ENCODE data around the gene CDKN1B.

Gene CDKN1B

GRCh38 chr12:12704593-12705230 lies 12.5 kb upstream of the CDKN1B start:
- peak; percentile 58 to 60 for DNase-seq

- peak; percentile 74 to 79 for DNase-seq
These were observed 11.2 kb upstream of the CDKN1B start for GRCh38 chr12:12705838-12706520.

DNA sequence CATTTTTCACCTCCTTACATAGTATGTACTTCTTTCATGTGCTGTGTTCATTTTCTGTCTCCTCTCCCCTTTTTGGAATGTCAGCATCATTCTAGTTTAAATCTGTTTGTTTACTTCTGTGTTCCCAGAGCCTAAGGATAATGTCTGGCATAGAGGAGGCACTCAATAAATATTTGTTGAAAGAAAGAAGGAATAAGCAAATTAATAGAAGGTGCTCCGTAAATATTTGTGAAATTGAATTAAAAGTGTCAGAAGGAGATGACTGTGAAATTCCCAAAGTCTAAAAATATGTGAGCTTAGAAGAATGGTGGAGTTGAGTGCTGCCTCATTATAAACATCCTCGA lies 3.3 kb upstream of the CDKN1B start:
- no peak for DNase-seq

DNA sequence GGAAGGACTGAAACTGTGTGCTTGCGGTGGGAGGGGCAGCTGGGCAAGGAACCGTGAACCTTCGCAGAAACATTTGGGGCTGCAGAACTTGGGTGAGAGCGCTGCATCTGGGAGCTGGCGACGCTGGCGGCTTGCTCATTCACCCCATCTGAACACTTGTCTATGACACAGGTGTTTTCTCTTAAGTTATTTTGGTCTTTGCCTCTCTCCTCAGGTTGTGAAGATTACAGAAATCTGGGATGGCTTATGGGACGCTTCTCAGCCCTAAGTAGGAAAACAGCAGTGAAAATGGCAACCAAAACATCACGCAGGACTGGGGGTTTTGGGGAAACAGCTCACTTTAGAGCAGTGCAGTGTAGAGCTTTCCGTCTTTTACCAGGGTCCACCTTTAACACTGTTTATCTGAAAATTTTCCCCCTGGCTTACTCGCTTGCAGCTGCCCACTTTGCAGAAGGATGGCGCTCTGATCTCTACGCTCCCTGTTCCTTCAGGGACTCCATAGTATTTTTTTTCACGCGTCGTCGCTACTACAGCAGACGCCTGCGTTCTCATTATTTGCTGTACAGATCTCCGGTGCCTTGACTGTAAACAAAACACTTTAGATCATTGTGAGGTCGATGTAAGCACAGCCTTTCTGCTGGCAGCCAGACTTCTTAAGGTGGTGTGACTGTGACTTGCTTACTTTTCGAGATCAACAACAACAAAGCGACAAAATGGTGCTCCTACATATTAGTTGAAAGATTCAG lies 2.7 kb upstream of the CDKN1B start:
- DNase-seq, result peak; percentile 75 to 82

DNA sequence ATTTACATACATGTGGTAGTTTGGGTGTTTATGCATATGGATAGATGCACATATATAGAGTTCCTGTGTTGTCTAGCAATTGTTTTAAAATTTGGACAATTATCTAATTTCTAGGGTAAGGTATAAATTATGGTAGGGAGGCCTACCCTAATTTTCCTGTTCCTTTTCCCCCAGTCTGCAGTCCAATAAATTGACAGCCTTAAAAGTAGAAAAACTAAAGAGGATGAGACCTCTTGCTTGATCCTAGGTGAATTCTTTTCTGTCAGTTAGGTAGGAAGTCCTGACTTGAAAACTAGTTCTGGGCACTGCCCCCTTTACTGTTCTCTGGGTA lies 2.1 kb upstream of the CDKN1B start:
- no peak for DNase-seq

GRCh38 chr12:12715459-12716150 lies 1.6 kb upstream of the CDKN1B start:
- DNase-seq, result peak; percentile 39 to 58

GRCh38 chr12:12716151-12716792 lies 896 bp upstream of the CDKN1B start:
- peak in 1 of 2 donors; percentile 27 for DNase-seq

DNA sequence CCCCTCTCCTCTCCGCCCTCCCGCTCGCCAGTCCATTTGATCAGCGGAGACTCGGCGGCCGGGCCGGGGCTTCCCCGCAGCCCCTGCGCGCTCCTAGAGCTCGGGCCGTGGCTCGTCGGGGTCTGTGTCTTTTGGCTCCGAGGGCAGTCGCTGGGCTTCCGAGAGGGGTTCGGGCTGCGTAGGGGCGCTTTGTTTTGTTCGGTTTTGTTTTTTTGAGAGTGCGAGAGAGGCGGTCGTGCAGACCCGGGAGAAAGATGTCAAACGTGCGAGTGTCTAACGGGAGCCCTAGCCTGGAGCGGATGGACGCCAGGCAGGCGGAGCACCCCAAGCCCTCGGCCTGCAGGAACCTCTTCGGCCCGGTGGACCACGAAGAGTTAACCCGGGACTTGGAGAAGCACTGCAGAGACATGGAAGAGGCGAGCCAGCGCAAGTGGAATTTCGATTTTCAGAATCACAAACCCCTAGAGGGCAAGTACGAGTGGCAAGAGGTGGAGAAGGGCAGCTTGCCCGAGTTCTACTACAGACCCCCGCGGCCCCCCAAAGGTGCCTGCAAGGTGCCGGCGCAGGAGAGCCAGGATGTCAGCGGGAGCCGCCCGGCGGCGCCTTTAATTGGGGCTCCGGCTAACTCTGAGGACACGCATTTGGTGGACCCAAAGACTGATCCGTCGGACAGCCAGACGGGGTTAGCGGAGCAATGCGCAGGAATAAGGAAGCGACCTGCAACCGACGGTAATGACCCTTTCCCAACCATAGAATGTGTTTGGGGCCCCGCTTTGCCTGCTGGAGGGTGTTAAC lies 615 bp downstream of the CDKN1B start:
- peak; percentile 35 to 48 for DNase-seq

- peak in 1 of 2 donors; percentile 32 for DNase-seq
These were observed 1.2 kb downstream of the CDKN1B start for GRCh38 chr12:12718381-12718759.

DNA sequence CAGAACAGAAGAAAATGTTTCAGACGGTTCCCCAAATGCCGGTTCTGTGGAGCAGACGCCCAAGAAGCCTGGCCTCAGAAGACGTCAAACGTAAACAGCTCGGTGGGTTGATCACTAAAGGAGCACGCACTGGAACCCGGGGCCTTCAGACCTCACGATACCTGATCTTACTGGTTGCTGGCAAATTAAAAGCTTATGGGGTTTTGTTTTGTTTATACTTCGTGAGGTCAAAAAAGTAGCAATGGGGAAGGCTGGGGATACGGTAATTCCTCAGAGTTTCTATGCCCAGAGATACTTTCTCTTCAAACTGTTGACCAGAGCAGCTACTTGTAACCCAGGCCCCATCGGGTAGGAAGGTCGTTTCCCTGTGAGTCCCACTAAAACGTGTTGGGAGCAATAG lies 1.7 kb downstream of the CDKN1B start:
- DNase-seq, result peak; percentile 35

GRCh38 chr12:12719496-12719895 lies 2.3 kb downstream of the CDKN1B start:
- peak; percentile 38 to 45 for DNase-seq

DNA sequence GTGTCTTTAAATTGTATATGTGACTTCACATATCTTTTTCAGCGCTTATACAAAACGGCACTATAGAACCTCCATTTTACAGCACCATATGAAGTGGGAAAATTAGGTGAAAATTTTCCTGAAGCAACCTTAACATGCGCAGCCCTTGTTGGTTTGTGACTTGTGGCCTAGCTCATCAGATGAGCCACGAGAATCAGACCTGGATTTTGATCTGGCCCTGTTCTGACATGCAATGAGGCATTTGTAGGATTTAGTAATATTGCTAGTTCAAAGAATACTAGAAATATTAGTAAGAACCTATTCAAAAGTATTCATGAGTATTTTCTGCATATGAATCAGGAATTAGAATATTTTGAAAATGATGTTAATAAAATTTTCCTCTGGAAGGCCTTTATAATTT lies 2.9 kb downstream of the CDKN1B start:
- no peak for DNase-seq

DNA sequence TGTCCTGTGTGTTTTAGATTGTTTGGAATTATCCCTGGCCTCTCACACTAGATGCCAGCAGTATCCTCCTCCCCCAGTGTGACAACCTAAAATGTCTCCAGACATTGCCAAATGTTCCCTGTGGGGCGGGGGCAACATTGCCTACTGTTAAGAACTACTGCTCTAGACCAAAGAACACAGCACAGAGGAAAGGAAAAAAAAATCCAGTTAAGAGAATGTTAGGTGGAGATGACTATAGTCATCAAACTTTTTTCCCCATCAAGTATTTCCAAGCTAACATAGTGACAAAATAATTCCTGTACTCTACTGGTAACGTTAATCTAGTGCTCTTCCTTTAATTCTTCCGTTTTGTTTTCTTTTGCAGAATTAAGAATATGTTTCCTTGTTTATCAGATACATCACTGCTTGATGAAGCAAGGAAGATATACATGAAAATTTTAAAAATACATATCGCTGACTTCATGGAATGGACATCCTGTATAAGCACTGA lies 3.5 kb downstream of the CDKN1B start:
- DNase-seq, result peak in 1 of 2 donors; percentile 37

- peak; percentile 51 to 66 for DNase-seq
These were observed 4.1 kb downstream of the CDKN1B start for GRCh38 chr12:12721176-12721751.

GRCh38 chr12:12721814-12722434 lies 4.8 kb downstream of the CDKN1B start:
- DNase-seq, result no peak

DNA sequence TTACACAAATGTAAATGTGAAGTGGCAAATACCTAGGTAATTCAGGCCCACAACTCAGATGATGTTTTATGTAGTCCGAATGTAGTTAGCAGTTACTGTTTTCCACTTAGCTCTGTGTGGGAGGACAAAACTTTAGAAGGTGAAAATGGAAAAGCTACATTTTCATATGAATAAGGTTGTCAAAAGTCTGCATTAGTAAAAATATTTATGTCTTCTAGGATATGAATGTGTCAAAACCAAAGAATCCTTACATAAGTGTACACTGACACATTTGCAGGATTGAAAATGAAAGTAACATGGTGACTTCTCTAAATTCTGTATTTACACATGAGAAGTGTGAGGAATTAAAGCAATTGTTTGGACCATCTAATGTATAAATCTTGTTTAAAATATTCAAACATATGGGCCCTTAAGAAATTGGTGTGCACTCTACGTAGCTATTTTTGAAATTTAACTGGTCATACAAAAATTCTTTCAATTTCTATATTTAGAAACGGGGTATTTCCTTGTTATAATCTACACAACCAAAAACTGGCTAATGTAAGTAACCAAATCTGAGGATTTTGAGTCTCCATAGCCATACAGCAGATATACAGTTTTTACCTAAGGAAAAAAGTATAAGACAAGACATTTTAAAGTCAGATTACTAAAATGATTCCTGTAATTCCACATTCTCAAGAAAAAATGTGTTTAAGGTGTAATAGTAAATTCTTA lies 5.4 kb downstream of the CDKN1B start:
- DNase-seq, result peak in 1 of 2 donors; percentile 56

DNA sequence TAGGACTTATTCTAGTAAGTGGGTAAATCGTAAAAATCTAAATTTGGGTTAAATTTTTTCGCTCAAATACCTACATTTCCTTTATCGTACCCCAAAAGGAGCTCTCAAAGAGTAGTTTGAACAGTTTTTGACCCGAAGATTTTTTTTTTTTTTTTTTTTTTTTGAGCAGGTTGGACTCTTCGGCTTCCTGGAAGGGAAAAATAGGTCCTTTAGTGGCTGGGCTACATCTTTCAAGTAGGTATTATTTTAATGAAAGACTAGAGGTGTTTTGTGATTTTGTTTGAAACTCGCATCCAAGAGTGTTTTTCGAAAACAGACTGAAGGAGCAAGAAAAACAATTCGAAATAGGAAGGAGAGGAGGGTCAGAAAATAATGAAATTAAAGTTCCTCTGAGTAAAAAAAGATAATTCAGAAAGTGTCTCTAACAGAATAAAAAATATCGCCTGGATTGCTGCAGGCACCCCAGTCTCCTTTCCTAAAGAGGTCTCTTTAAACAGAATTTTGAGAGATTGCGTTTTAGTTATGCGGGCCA lies 6.0 kb downstream of the CDKN1B start:
- peak in 1 of 2 donors; percentile 49 for DNase-seq

DNA sequence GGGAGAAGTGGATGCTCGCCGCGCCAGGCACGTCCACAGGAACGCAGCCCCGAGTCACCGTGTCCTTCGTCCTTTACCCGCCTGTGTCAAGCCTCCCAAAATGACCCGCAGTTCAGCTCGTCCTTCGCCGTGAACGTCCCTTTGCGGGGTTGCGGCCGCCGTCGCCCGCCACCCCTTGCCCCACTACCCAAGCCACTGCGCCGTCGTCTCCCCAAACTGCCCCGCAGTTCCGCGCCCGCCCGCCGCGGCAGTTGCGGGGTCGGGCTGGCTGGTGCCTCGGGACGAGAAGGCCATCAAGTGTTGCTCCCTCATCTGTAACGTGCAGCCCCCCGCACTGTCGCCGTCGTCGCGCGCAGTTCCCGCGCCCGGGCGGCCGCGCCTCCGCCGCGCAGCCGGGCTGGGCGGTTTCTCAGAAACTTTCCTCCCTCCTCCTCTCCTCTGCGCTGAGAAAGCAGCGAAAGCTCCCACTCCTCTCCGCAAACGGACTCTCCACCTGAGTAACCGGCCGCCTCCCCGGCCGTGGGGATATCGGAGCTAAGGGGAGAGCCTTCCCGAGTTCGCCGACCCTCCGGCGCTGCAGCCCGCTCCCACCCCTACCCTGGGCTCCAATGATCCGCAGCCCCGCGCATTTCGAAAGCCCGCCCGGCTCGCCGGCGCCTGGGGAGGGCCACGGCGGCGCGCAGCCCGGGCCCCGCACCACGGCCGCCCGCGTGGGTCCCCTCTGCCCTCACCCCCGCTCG lies 6.7 kb downstream of the CDKN1B start:
- peak; percentile 52 to 57 for DNase-seq

GRCh38 chr12:12724421-12725085 lies 7.4 kb downstream of the CDKN1B start:
- DNase-seq, result peak in 1 of 2 donors; percentile 15
